ENCODE data around the gene ENOX1. TPM values are rescaled to one million over a fixed set of nuclear protein-coding genes. Genes with fewer than 3 reads are reported as not detected.

ENOX1 gene
- total and polyA plus RNA-seq, 9 of the 15 experiments (the other 6 are each of a cell fraction or from before 2014, with no cell fraction given), result not detected

DNA sequence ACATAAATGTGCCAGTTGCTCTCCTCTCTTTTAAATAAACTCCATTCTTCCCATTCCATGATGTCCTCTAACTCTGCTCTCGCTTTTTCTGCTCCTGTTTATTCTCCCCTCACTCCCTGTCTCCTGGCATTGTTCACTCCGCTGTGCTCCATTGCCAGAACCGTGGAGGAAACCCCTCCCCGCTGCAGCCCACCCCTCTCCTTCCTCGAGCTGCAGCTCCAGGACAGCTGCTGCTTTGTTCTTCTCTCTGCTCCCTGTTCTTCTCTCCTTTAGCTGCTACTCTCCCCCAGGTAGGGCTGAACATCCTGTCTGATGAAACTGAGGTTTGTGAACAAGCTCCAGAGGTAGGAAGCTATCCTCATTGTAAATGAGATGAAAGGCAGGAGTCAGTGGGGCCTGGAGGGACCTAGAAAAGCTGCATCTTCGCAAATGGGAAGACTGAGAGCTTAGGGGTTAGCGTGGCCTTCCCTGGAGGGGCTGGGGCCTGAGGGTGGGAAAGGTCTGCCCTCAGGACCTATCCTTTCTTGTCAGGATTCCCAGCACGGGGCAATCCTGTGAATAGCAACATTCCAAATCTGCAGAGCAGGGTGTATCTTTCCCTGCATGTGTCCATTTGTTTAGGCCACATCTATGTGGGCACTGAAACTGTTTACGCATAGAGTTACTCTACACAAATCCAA is 519.7 kb downstream of the ENOX1 start (continued):
- no peak for TF ChIP-seq SP2 (IDR thresholded peaks at IDR 0.05; ENCODE audit: extremely low read depth, low read depth, low read length, poor library complexity, severe bottlenecking)
- TF ChIP-seq ADNP (tag; IDR thresholded peaks at IDR 0.05), result no peak
- TF ChIP-seq ZNF785 (CRISPR knock-in tag; IDR thresholded peaks at IDR 0.05), result no peak
- no peak for TF ChIP-seq PHTF2 (CRISPR knock-in tag; IDR thresholded peaks at IDR 0.05)
- no peak for TF ChIP-seq RBFOX2 (IDR thresholded peaks at IDR 0.05; ENCODE audit: low read depth, low read length)

- no peak overlapping the region for H3K4me3 ChIP-seq
- H3K4me2 ChIP-seq (ENCODE audit: insufficient read depth, low read length), result no peak overlapping the region
- ChIA-PET POLR2A (no interaction called here), CTCF (ENCODE audit: low intra/inter-chr PET ratio) (no interaction called here)
- in situ Hi-C loops (cut with MboI), result no loop called here
- no peaks in the 10 kb centered on the region for H3K4me1 ChIP-seq (replicated peaks in 1 of 2; ENCODE audit: control insufficient read depth in 2 of 2, insufficient read depth in 2 of 2, low read length in 2 of 2)
- H3K27me3 ChIP-seq (ENCODE audit: control insufficient read depth in 2 of 2, insufficient read depth in 2 of 2, low read length in 2 of 2), result no peaks in the 10 kb centered on the region
- no TSS peak for BruUV-seq (replicated peaks)
- intact Hi-C loops (cut with micrococcal nuclease), result no loop called here
- H3K9me3 ChIP-seq (replicated peaks; ENCODE audit: control insufficient read depth, insufficient read depth, low read depth, low read length), result no peaks in the 10 kb centered on the region
- H2AFZ ChIP-seq (ENCODE audit: low read depth, low read length), result no peak overlapping the region
- ATAC-seq (no peak), DNase-seq (ENCODE audit: extremely low read depth in 1 of 4, low spot score in 3 of 4) (no peak), FAIRE-seq (no peak)
- no peaks in the 10 kb centered on the region for H3K36me3 ChIP-seq (ENCODE audit: control insufficient read depth, insufficient read depth, low read length)
- no peak overlapping the region for H3K9ac ChIP-seq (ENCODE audit: insufficient read depth in 1 of 2, low read depth in 2 of 2, low read length in 2 of 2)
- H3K27ac ChIP-seq (ENCODE audit: extremely low read depth, low read depth, low read length), result no peak overlapping the region
- no peaks in the 10 kb centered on the region for H4K20me1 ChIP-seq (replicated peaks; ENCODE audit: control insufficient read depth, insufficient read depth, low read length)
- TF ChIP-seq USF2 (CRISPR knock-in tag; IDR thresholded peaks at IDR 0.05) (no peak), NRF1 (conservative IDR thresholded peaks at IDR 0.05 in 1 of 2, IDR thresholded peaks at IDR 0.05 in 1 of 2) (no peak), TBL1XR1 (IDR thresholded peaks at IDR 0.05; ENCODE audit: low read length in 2 of 2) (no peak), DIDO1 (tag; IDR thresholded peaks at IDR 0.05; ENCODE audit: low read depth) (no peak), HNRNPLL (IDR thresholded peaks at IDR 0.05; ENCODE audit: low read depth, low read length, poor library complexity, severe bottlenecking) (no peak), ZNF232 (CRISPR knock-in tag; IDR thresholded peaks at IDR 0.05) (no peak), CEBPG (CRISPR knock-in tag; IDR thresholded peaks at IDR 0.05) (no peak), CEBPG (tag; conservative IDR thresholded peaks at IDR 0.05 in 1 of 2, IDR thresholded peaks at IDR 0.05 in 1 of 2) (no peak), NFIC (IDR thresholded peaks at IDR 0.05) (no peak), SRSF7 (optimal IDR thresholded peaks at IDR 0.05; ENCODE audit: low read depth, low read length) (no peak), ZNF239 (CRISPR knock-in tag; IDR thresholded peaks at IDR 0.05) (no peak), SOX6 (IDR thresholded peaks at IDR 0.05) (no peak), ZNF133 (CRISPR knock-in tag; IDR thresholded peaks at IDR 0.05) (no peak), ARNT (IDR thresholded peaks at IDR 0.05) (no peak)
- TF ChIP-seq, protein P1, sequence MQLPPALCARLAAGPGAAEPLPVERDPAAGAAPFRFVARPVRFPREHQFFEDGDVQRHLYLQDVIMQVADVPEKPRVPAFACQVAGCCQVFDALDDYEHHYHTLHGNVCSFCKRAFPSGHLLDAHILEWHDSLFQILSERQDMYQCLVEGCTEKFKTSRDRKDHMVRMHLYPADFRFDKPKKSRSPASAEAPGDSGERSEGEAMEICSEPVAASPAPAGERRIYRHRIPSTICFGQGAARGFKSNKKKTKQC (CRISPR knock-in tag; IDR thresholded peaks at IDR 0.05), result no peak
- H3K79me2 ChIP-seq (ENCODE audit: control insufficient read depth, insufficient read depth, low read length), result no peaks in the 10 kb centered on the region
- H3K9me1 ChIP-seq (ENCODE audit: control insufficient read depth, insufficient read depth, low read length), result no peaks in the 10 kb centered on the region
- 4% methylated on average over 4 of the region's 4 CpGs for WGBS (ENCODE audit: insufficient coverage, low coverage, missing lambda C conversion rate)
These were observed 521.7 kb downstream of the ENOX1 start for GRCh38 chr13:43265028-43265427.
